Measurements from ENCODE around the gene TAF1.
"Not testable (repeated sequence)": the region's sequence is repeated elsewhere in the genome, so short reads cannot be mapped to it uniquely, and the experiment has no call there.

The TAF1 gene

DNA sequence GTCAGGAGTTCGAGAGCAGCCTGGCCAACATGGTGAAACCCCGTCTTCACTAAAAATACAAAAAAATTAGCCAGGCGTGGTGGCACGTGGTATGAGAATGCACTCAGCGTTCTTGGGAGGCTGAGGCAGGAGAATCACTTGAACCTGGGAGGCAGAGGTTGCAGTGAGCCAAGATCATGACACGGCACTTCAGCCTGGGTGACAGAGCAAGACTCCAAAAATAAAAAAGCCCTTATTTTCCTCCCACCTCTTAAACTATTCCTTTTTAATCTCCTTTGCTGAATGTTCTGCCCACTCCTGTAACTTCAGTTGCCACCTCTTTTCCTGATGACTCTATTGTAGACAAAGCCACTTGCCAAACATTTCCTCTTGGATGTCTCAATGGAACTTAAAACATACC is 72.6 kb downstream of the TAF1 start:
- no peaks in the 10 kb centered on the region for H3K27me3 ChIP-seq (ENCODE audit: insufficient read depth, low read length)
- no peak overlapping the region for H3K27ac ChIP-seq (ENCODE audit: low read depth, low read length)
- peaks cover 35% of the 10 kb centered on the region for H3K36me3 ChIP-seq (ENCODE audit: insufficient read depth, low read length)
- no peak overlapping the region for H3K4me3 ChIP-seq (ENCODE audit: low read length)
- no peaks in the 10 kb centered on the region for H3K9me3 ChIP-seq (ENCODE audit: insufficient read depth, low read depth, low read length)
- H3K4me1 ChIP-seq (ENCODE audit: insufficient read depth, low read length), result no peaks in the 10 kb centered on the region
- WGBS, result 99% methylated on average over 6 of the region's 6 CpGs
- no peak overlapping the region for H3K9ac ChIP-seq (ENCODE audit: low read depth, low read length)

DNA sequence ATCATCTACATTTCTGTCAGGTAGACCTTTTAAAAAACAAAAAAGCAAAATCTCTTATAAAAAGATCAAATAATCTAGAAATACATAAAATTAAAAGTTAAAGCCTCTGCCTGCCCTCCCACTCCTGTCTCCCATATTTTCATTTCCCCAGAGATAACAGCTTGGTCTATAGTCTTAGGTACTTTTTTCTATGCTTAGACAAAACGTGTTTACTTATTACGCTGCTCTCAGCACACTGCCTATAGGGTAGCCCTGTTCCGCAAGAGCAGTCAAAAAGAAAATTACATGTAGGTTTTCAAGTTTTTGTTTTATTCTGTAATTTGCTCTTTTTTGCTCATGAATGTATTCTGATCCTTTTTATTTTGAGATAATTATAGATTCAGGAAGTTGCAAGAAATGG is 73.3 kb downstream of the TAF1 start:
- WGBS, result 98% methylated on average over 3 of the region's 3 CpGs
- no peaks in the 10 kb centered on the region for H3K27me3 ChIP-seq (ENCODE audit: insufficient read depth, low read length)
- no peak overlapping the region for H3K9ac ChIP-seq (ENCODE audit: low read depth, low read length)
- H3K4me3 ChIP-seq (ENCODE audit: low read length), result no peak overlapping the region
- H3K9me3 ChIP-seq (ENCODE audit: insufficient read depth, low read depth, low read length), result no peaks in the 10 kb centered on the region
- H3K4me1 ChIP-seq (ENCODE audit: insufficient read depth, low read length), result no peaks in the 10 kb centered on the region
- no peak overlapping the region for H3K27ac ChIP-seq (ENCODE audit: low read depth, low read length)
- H3K36me3 ChIP-seq (ENCODE audit: insufficient read depth, low read length), result peaks cover 35% of the 10 kb centered on the region

DNA sequence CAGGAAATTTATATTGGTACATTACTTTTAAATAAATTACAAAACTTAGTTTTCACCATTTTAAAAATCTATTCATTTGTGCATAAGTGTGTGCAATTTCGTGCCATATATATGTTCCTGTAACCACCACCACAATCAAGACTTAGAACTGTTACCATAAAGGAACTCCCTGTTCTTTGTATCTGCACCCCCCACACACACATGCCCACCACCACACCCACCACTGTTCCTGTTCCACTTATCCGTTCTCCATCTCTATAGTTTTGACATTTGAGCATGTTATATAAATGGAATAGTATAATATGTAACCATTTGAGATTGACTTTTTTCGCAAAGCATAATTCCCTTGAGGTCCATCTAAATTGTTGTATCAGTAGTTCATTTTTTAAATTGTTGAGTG is 73.7 kb downstream of the TAF1 start:
- 93% methylated on average over 2 of the region's 3 CpGs for WGBS

DNA sequence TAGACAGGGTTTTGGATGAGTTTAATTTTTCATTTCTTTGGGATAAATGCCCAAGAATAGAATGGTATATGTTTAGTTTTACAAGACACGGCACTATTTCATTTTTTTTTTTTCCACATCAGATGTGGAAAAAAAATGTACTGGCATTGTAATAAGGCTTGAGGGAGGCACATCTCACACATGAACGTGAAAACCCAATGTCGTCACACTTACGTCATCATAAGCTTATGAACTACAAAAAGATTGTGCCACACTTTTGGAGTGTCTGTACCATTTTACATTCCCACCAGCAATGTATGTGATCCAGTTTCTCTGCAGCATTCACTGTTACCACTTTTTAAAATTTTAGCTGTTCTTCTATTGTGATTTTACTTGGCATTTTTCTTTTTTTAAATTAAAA is 74.2 kb downstream of the TAF1 start:
- Histone ChIP-seq H3K9ac (ENCODE audit: low read depth, low read length) (no peak overlapping the region), H3K27ac (ENCODE audit: low read depth, low read length) (no peak overlapping the region), H3K9me3 (ENCODE audit: insufficient read depth, low read depth, low read length) (no peaks in the 10 kb centered on the region), H3K4me1 (ENCODE audit: insufficient read depth, low read length) (no peaks in the 10 kb centered on the region), H3K4me3 (ENCODE audit: low read length) (no peak overlapping the region), H3K27me3 (ENCODE audit: insufficient read depth, low read length) (no peaks in the 10 kb centered on the region), H3K36me3 (ENCODE audit: insufficient read depth, low read length) (peaks cover 30% of the 10 kb centered on the region)
- WGBS, result 98% methylated on average over 3 of the region's 4 CpGs

More for the DNA sequence above, 73.7 kb downstream of the TAF1 start:
- Histone ChIP-seq H3K36me3 (ENCODE audit: insufficient read depth, low read length) (peaks cover 32% of the 10 kb centered on the region), H3K4me3 (ENCODE audit: low read length) (no peak overlapping the region), H3K27me3 (ENCODE audit: insufficient read depth, low read length) (no peaks in the 10 kb centered on the region), H3K4me1 (ENCODE audit: insufficient read depth, low read length) (no peaks in the 10 kb centered on the region), H3K9me3 (ENCODE audit: insufficient read depth, low read depth, low read length) (no peaks in the 10 kb centered on the region), H3K9ac (ENCODE audit: low read depth, low read length) (no peak overlapping the region), H3K27ac (ENCODE audit: low read depth, low read length) (no peak overlapping the region)

DNA sequence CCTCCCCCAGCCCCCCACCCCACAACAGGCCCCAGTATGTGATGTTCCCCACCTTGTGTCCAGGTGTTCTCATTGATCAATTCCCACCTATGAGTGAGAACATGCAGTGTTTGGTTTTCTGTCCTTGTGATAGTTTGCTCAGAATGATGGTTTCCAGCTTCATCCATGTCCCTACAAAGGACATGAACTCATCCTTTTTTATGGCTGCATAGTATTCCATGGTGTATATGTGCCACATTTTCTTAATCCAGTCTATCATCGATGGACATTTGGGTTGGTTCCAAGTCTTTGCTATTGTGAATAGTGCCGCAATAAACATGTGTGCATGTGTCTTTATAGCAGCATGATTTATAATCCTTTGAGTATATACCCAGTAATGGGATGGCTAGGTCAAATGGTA is 75.7 kb downstream of the TAF1 start:
- H3K27me3 ChIP-seq (ENCODE audit: insufficient read depth, low read length); H3K9ac ChIP-seq (ENCODE audit: low read depth, low read length): not testable (repeated sequence)
- no CpG with 5 or more reads among the region's 2 CpGs for WGBS

DNA sequence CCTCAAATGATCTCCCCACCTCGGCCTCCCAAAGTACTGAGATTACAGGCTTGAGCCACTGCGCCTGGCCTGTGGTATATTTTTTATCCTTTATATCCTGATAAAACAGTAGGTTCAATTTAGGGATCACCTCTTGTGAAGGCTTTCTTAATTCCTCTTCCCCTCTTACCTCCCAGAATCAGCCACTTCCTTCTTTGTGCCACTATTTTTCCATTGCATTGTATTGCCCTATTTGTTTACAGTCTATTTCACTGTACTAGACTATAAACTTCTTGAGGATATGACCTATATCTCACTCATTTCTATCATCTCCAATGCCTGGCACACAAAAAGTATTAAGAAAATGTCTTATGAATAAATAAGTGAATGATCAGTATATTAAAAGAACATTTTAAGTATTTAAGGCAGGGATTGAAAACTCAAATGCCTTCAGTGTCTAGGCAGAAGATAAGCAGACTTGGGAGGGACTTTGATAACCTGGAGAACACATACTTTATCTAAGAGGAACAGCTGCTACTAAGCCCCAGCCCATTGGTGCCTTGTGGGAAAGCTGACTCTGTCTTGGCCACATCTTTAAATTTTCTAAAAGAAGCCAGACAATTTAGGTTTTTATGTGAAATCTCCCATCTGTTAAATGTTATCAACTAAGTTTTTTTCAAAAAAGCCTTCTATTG is 84.4 kb downstream of the TAF1 start:
- Histone ChIP-seq H3K4me1 (ENCODE audit: insufficient read depth, low read length) (no peaks in the 10 kb centered on the region), H3K36me3 (ENCODE audit: insufficient read depth, low read length) (peaks cover 49% of the 10 kb centered on the region)
- 83% methylated on average over 1 of the region's 2 CpGs for WGBS

More for the DNA sequence above, 75.7 kb downstream of the TAF1 start:
- H3K4me1 ChIP-seq (ENCODE audit: insufficient read depth, low read length); H3K27ac ChIP-seq (ENCODE audit: low read depth, low read length); H3K9me3 ChIP-seq (ENCODE audit: insufficient read depth, low read depth, low read length); H3K4me3 ChIP-seq (ENCODE audit: low read length): not testable (repeated sequence)
- peaks cover 35% of the 10 kb centered on the region for H3K36me3 ChIP-seq (ENCODE audit: insufficient read depth, low read length)

DNA sequence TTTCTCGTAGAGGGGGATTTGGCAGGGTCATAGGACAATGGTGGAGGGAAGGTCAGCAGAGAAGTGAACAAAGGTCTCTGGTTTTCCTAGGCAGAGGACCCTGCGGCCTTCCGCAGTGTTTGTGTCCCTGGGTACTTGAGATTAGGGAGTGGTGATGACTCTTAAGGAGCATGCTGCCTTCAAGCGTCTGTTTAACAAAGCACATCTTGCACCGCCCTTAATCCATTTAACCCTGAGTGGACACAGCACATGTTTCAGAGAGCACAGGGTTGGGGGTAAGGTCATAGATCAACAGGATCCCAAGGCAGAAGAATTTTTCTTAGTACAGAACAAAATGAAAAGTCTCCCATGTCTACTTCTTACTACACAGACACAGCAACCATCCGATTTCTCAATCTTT is 85.4 kb downstream of the TAF1 start:
- not testable (repeated sequence) for H3K27ac ChIP-seq (ENCODE audit: low read depth, low read length); H3K9me3 ChIP-seq (ENCODE audit: insufficient read depth, low read depth, low read length); H3K9ac ChIP-seq (ENCODE audit: low read depth, low read length); H3K4me1 ChIP-seq (ENCODE audit: insufficient read depth, low read length); H3K27me3 ChIP-seq (ENCODE audit: insufficient read depth, low read length); H3K4me3 ChIP-seq (ENCODE audit: low read length)
- WGBS, result 100% methylated on average over 2 of the region's 6 CpGs
- peaks cover 52% of the 10 kb centered on the region for H3K36me3 ChIP-seq (ENCODE audit: insufficient read depth, low read length)

More for the DNA sequence above, 84.4 kb downstream of the TAF1 start:
- no peak overlapping the region for H3K4me3 ChIP-seq (ENCODE audit: low read length)
- H3K27ac ChIP-seq (ENCODE audit: low read depth, low read length), result no peak overlapping the region
- no peaks in the 10 kb centered on the region for H3K27me3 ChIP-seq (ENCODE audit: insufficient read depth, low read length)
- H3K9me3 ChIP-seq (ENCODE audit: insufficient read depth, low read depth, low read length), result no peaks in the 10 kb centered on the region
- no peak overlapping the region for H3K9ac ChIP-seq (ENCODE audit: low read depth, low read length)

DNA sequence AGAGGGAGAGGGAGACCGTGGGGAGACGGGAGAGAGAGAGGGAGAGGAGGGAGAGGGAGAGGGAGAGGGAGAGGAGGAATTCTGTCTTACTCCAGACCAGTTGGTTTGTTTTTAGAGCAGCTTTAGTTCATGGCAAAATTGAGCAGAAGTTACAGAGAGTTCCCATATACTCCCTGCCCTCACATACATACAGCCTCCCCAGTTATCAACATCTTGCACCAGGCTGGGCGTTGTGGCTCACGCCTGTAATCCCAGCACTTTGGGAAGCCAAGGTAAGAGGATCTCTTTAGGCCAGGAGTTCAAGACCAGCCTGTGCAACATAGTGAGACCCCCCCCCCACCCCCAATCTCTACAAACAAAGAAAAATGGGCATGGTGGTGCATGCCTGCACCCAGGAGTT is 86.9 kb downstream of the TAF1 start:
- H3K4me1 ChIP-seq (ENCODE audit: insufficient read depth, low read length), result no peaks in the 10 kb centered on the region
- no peak overlapping the region for H3K4me3 ChIP-seq (ENCODE audit: low read length)
- 97% methylated on average over 4 of the region's 4 CpGs for WGBS
- no peak overlapping the region for H3K27ac ChIP-seq (ENCODE audit: low read depth, low read length)
- H3K9me3 ChIP-seq (ENCODE audit: insufficient read depth, low read depth, low read length), result no peaks in the 10 kb centered on the region
- H3K27me3 ChIP-seq (ENCODE audit: insufficient read depth, low read length), result no peaks in the 10 kb centered on the region
- peaks cover 56% of the 10 kb centered on the region for H3K36me3 ChIP-seq (ENCODE audit: insufficient read depth, low read length)
- no peak overlapping the region for H3K9ac ChIP-seq (ENCODE audit: low read depth, low read length)

DNA sequence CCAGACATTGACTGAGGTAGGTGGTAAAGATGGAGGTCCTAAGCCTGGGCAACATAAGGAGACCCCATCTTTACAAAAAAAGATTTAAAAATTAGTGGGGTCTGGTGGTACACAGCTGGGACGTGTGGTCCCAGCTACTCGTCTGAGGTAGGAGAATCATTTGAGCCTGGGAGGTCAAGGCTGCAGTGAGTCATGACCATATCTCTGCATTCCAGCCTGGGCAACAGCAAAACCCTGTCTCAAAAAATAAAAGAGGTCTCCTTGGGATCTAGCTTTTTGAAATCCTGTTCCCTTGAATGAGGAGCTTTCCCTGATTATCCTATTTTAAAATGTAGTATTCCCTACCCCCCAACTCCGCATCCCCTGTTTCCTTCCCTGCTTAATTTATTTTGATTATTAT is 88.1 kb downstream of the TAF1 start:
- H3K36me3 ChIP-seq (ENCODE audit: insufficient read depth, low read length), result peaks cover 66% of the 10 kb centered on the region
- WGBS, result 97% methylated on average over 2 of the region's 3 CpGs
- H3K9me3 ChIP-seq (ENCODE audit: insufficient read depth, low read depth, low read length), result no peaks in the 10 kb centered on the region
- H3K27me3 ChIP-seq (ENCODE audit: insufficient read depth, low read length), result no peaks in the 10 kb centered on the region
- H3K9ac ChIP-seq (ENCODE audit: low read depth, low read length), result no peak overlapping the region
- no peak overlapping the region for H3K27ac ChIP-seq (ENCODE audit: low read depth, low read length)
- H3K4me1 ChIP-seq (ENCODE audit: insufficient read depth, low read length), result no peaks in the 10 kb centered on the region
- no peak overlapping the region for H3K4me3 ChIP-seq (ENCODE audit: low read length)

DNA sequence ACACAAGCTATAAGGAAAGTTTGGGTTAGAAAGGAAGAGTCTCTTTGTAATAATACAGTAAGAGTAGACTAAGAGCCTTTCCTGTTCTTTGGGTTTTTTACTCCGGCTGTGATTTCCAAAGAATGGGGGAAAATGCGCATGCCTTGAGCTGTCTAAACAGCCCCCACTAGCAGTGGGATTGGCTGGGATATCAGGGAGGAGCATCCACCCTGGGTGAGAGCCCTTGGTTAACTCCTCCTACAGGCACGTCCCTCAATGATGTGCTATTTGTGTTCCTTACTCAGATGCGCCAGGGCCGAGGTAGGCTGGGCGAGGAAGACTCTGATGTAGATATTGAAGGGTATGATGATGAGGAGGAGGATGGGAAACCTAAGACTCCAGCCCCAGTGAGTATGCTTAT is 92.7 kb downstream of the TAF1 start:
- H3K27ac ChIP-seq (ENCODE audit: low read depth, low read length), result no peak overlapping the region
- no peaks in the 10 kb centered on the region for H3K4me1 ChIP-seq (ENCODE audit: insufficient read depth, low read length)
- no peak overlapping the region for H3K9ac ChIP-seq (ENCODE audit: low read depth, low read length)
- H3K27me3 ChIP-seq (ENCODE audit: insufficient read depth, low read length), result no peaks in the 10 kb centered on the region
- 84% methylated on average over 6 of the region's 6 CpGs for WGBS
- H3K36me3 ChIP-seq (ENCODE audit: insufficient read depth, low read length), result peaks cover 94% of the 10 kb centered on the region
- no peaks in the 10 kb centered on the region for H3K9me3 ChIP-seq (ENCODE audit: insufficient read depth, low read depth, low read length)
- H3K4me3 ChIP-seq (ENCODE audit: low read length), result no peak overlapping the region

DNA sequence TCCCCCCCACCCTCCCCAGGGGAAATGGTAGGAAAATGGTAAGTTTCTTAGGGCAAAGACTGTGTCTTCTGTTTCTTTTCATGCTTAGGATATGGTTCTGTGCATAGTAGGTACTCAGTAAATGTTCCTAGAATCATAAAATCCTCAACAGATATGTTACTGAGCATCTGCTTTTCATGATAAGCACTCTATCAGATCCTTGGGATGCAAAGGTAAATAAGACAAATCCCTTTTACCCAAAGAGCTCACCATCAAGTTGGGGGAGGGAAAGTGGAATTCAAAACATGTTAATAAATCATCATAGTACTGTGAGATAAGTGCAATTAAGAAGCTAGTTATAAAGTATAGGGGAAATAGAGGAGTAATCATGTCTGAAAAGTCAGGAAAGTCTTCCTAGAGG is 98.8 kb downstream of the TAF1 start:
- Histone ChIP-seq H3K36me3 (ENCODE audit: insufficient read depth, low read length) (peaks cover 65% of the 10 kb centered on the region), H3K9ac (ENCODE audit: low read depth, low read length) (no peak overlapping the region), H3K4me1 (ENCODE audit: insufficient read depth, low read length) (no peaks in the 10 kb centered on the region), H3K4me3 (ENCODE audit: low read length) (no peak overlapping the region), H3K9me3 (ENCODE audit: insufficient read depth, low read depth, low read length) (no peaks in the 10 kb centered on the region), H3K27ac (ENCODE audit: low read depth, low read length) (no peak overlapping the region), H3K27me3 (ENCODE audit: insufficient read depth, low read length) (no peaks in the 10 kb centered on the region)

DNA sequence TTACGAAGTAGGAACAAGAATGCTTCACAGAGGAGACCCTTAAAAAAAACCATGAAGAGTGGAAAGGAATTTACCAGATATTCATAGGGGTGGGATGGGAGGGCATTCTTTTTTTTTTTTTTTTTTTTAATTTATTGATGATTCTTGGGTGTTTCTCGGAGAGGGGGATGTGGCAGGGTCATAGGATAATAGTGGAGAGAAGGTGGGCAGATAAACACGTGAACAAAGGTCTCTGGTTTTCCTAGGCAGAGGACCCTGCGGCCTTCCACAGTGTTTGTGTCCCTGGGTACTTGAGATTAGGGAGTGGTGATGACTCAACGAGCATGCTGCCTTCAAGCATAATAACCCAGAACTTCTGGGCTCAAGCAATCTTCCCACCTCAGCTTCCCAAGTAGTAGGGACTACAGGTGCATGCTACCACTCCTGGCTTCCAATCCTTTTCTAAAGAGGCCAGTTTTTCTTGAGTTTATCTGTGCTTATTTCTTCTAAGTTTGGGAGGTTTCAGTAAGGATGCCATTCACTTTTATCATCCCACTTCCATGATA is 100.9 kb downstream of the TAF1 start:
- peaks cover 44% of the 10 kb centered on the region for H3K36me3 ChIP-seq (ENCODE audit: insufficient read depth, low read length)
- 90% methylated on average over 5 of the region's 5 CpGs for WGBS
- no peak overlapping the region for H3K4me3 ChIP-seq (ENCODE audit: low read length)
- H3K27me3 ChIP-seq (ENCODE audit: insufficient read depth, low read length), result no peaks in the 10 kb centered on the region
- H3K27ac ChIP-seq (ENCODE audit: low read depth, low read length), result no peak overlapping the region
- no peak overlapping the region for H3K9ac ChIP-seq (ENCODE audit: low read depth, low read length)
- no peaks in the 10 kb centered on the region for H3K9me3 ChIP-seq (ENCODE audit: insufficient read depth, low read depth, low read length)
- no peaks in the 10 kb centered on the region for H3K4me1 ChIP-seq (ENCODE audit: insufficient read depth, low read length)

Data from HUES64 (cell line).